Measurements from ENCODE around the gene LTA.

DNA sequence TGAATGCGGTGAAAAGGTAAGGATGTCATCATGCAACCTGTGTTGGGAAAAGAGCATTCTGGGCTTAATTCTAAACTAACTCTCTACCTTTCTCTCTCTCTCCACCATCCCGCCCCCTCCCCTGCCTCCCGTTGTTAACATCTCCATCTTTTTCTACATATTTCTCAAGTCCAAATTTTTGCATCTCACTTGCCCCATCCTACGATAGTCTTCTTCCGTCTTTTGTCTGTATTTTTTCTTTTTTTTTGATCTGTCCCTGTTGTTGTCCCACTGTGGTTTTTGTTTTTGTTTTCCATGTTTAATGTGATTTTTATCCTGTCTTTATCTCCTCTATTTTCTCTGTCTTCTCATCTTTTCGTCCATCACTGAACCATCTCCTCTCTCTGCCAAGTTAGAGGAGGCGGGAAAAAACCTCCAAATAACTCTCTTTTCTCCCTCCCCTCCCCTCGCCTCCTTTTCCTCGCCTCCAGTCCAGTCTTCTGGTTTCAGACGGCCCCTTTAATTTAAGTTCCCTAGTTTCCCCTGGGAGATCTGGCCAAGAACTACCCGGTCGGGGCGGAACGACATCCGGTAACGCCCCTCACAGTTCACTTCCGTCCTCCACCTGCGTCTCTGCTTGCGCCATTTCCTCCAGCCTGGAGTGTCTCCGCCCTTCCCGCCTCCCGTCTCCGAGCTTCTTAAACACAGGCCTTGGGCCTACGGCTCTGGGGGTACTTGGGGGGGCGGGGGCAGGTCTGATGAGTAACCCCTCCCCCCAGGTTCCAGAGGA is 24.9 kb upstream of the LTA start, which contains the start of gene NFKBIL1:
- TF ChIP-seq, protein P1, sequence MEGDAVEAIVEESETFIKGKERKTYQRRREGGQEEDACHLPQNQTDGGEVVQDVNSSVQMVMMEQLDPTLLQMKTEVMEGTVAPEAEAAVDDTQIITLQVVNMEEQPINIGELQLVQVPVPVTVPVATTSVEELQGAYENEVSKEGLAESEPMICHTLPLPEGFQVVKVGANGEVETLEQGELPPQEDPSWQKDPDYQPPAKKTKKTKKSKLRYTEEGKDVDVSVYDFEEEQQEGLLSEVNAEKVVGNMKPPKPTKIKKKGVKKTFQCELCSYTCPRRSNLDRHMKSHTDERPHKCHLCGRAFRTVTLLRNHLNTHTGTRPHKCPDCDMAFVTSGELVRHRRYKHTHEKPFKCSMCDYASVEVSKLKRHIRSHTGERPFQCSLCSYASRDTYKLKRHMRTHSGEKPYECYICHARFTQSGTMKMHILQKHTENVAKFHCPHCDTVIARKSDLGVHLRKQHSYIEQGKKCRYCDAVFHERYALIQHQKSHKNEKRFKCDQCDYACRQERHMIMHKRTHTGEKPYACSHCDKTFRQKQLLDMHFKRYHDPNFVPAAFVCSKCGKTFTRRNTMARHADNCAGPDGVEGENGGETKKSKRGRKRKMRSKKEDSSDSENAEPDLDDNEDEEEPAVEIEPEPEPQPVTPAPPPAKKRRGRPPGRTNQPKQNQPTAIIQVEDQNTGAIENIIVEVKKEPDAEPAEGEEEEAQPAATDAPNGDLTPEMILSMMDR (conservative IDR thresholded peaks at IDR 0.05; ENCODE audit: low read length) = peak; percentile 28; the same call in 1 of the 2 replicates
- TF ChIP-seq EZH2phosphoT487 (IDR thresholded peaks at IDR 0.05; ENCODE audit: borderline replicate concordance, low read depth, low read length) = no peak
